HG03175 (cell line): ENCODE measurements around the gene MC1R.
"Not testable (repeated sequence)": the region's sequence is repeated elsewhere in the genome, so short reads cannot be mapped to it uniquely, and the experiment has no call there.

Experiments
- ATAC-seq: cut with Tn5 transposase; IDR thresholded peaks from one replicate; pipeline ENCODE4 v1.9.1; 2021; ENCODE audit warnings: mild to moderate bottlenecking, moderate library complexity; ENCODE audit not compliant: unreplicated experiment

MC1R gene

GRCh38 chr16:89934019-89934418 lies 15.4 kb downstream of the MC1R start:
- not testable (repeated sequence) for ATAC-seq

- no peak for ATAC-seq
These were observed 16.2 kb downstream of the MC1R start for GRCh38 chr16:89934611-89935553.

DNA sequence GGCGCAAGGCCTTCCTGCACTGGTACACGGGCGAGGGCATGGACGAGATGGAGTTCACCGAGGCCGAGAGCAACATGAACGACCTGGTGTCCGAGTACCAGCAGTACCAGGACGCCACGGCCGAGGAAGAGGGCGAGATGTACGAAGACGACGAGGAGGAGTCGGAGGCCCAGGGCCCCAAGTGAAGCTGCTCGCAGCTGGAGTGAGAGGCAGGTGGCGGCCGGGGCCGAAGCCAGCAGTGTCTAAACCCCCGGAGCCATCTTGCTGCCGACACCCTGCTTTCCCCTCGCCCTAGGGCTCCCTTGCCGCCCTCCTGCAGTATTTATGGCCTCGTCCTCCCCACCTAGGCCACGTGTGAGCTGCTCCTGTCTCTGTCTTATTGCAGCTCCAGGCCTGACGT lies 17.0 kb downstream of the MC1R start:
- not testable (repeated sequence) for ATAC-seq

GRCh38 chr16:89936034-89936433 lies 17.4 kb downstream of the MC1R start:
- ATAC-seq = no peak

DNA sequence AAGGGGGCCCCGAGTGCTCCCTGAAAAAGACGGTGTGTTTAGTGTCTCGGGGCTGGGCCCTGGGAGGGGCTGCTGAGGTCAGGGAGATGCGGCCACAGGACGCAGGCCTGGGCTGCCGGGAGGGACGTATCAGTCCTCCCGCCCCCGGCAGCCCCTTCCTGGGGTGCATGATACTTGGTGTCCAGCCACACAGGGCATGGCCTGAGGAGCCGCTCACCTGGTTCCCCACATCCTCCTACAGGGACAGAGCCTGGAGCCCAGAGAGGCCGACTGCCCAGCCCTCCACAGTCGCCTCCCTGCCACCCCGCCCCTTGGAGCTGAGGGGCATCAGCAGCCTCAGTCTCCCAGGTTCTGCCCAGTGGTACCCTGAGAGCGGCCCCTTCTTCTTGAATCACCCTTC lies 17.8 kb downstream of the MC1R start:
- no peak for ATAC-seq

DNA sequence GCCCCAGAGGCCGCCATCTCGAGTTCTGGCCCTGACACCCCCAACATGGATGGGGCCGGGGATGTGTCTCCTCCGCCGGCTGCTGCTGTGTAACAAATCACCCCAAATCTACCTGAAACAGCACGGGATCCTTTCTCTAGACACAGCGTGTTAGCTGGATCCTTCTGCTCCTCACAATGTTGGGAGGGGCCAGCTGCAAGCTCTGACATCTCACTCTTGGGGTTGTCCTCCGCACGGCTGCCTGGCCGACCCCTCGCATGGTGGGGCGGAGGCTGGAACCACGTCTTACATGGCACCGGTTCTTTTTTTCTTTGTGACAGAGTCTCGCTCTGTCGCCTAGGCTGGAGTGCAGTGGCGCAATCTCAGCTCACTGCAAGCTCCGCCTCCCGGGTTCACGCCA lies 18.3 kb downstream of the MC1R start:
- no peak for ATAC-seq

GRCh38 chr16:89938175-89938885 lies 19.7 kb downstream of the MC1R start:
- no peak for ATAC-seq

- no peak for ATAC-seq
These were observed 26.1 kb downstream of the MC1R start for GRCh38 chr16:89944773-89945172.

DNA sequence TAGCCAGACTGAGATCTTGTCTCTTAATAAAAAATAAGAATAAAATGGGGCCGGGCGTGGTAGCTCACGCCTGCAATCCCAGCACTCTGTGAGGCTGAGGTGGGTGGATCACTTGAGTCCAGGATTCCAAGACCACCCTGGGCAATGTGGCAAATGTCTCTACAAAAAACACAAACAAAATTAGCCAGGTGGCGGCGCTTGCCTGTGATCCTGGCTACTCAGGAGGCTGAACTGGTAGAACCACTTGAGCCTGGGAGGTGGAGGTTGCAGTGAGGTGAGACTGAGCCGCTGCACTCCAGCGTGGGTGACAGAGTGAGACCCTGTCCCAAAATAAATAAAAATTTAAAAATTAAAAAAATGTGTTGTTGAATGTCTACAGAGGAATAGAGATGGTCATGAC lies 27.0 kb downstream of the MC1R start:
- ATAC-seq = no peak

- no peak for ATAC-seq
These were observed 27.9 kb downstream of the MC1R start for GRCh38 chr16:89946515-89946914.

DNA sequence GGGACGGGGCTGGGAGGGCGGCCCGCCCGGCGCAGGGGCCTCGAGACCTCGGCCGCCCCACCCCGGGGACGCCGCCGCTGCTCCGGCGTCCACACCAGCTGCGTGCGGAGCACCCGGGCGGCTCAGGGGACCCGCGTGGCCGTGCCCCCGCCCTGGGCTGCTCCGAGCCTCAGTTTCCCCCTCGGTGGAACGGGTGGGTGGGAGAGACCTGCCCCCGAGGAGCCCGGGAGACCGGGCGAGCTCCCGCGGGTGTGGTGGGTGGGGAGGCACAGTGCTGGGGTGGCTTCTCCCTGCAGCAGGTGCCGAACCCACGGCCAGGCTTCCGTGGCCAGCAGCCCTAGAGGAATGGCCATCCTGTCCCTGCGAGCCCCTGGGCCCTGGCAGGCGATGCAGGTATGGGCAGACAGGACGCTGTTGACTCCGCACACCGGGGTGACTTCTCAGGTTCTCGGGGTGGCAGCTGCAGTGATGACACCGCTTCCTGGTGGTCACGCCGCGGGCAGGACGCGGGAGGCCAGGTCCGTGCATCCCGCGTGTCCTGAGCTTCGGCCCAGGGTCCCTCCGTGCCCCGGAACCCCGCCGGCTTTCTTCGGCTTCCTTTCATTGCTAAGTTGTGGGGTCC lies 30.6 kb downstream of the MC1R start:
- no peak for ATAC-seq

- ATAC-seq = no peak
These were observed 31.1 kb downstream of the MC1R start for GRCh38 chr16:89949756-89950155.

GRCh38 chr16:89951509-89951908 lies 32.8 kb downstream of the MC1R start:
- ATAC-seq = no peak

DNA sequence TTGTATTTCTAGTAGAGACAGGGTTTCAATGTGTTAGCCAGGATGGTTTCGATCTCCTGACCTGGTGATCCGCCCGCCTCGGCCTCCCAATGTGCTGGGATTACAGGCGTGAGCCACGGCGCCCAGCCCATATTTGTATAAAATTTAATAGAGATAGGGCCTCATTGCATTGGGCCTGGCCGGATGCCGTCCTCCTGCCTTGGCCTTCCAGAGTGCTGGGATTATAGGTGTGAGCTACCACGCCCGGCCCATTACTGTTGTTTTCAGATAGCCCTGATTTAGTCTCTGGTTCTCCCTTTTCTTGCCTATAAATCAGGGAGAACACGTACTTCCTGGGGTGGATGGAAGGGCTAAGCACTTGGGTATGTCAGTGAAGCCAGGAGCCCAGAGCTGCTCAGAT lies 33.4 kb downstream of the MC1R start:
- no peak for ATAC-seq

- ATAC-seq = no peak
These were observed 33.9 kb downstream of the MC1R start for GRCh38 chr16:89952551-89952950.

- peak; percentile 77 for ATAC-seq
These were observed 35.2 kb downstream of the MC1R start for GRCh38 chr16:89953671-89954406.

- no peak for ATAC-seq
These were observed 35.8 kb downstream of the MC1R start for GRCh38 chr16:89954462-89954861.

- no peak for ATAC-seq
These were observed 36.5 kb downstream of the MC1R start for GRCh38 chr16:89955001-89955685.

GRCh38 chr16:89956505-89957215 lies 38.0 kb downstream of the MC1R start:
- ATAC-seq = no peak
